GM21526 (cell line): ENCODE results near the gene RBM3.
"Not testable (repeated sequence)": the region's sequence is repeated elsewhere in the genome, so short reads cannot be mapped to it uniquely, and the experiment has no call there.

Experiments used
- ATAC-seq: cut with Tn5 transposase; IDR thresholded peaks from one replicate; pipeline ENCODE4 v1.9.1; 2021; ENCODE audit warnings: moderate library complexity; ENCODE audit not compliant: unreplicated experiment, low FRiP score

Gene RBM3

GRCh38 chrX:48574270-48575266 is at the start of gene RBM3:
Gene RBM3 (plus strand): TSS chrX:48574484. CDS start chrX:48575181, 697 bp downstream.
- ATAC-seq: peak; percentile 78

GRCh38 chrX:48525853-48526252 is 48.4 kb upstream of the RBM3 start:
- ATAC-seq: not testable (repeated sequence)

- no peak for ATAC-seq
These were observed 43.5 kb upstream of the RBM3 start for GRCh38 chrX:48530736-48531135.

- ATAC-seq: no peak
These were observed 42.8 kb upstream of the RBM3 start for GRCh38 chrX:48531358-48531959.

GRCh38 chrX:48532161-48532560 is 42.1 kb upstream of the RBM3 start:
- no peak for ATAC-seq

GRCh38 chrX:48533165-48533564 is 41.1 kb upstream of the RBM3 start:
- no peak for ATAC-seq

GRCh38 chrX:48538641-48539344 is 35.5 kb upstream of the RBM3 start:
- ATAC-seq: no peak

GRCh38 chrX:48539345-48540027 is 34.8 kb upstream of the RBM3 start, which contains the start of gene TBC1D25:
Gene TBC1D25 (plus strand): TSS chrX:48539714. CDS start chrX:48539798, 84 bp downstream.
- peak; percentile 79 for ATAC-seq

GRCh38 chrX:48540028-48540375 is 34.3 kb upstream of the RBM3 start:
- peak; percentile 36 for ATAC-seq

- ATAC-seq: no peak
These were observed 33.8 kb upstream of the RBM3 start for GRCh38 chrX:48540480-48540879.

- ATAC-seq: no peak
These were observed 33.0 kb upstream of the RBM3 start for GRCh38 chrX:48541140-48541814.

GRCh38 chrX:48548871-48549270 is 25.4 kb upstream of the RBM3 start:
- no peak for ATAC-seq

GRCh38 chrX:48555731-48556325 is 18.5 kb upstream of the RBM3 start:
- not testable (repeated sequence) for ATAC-seq

GRCh38 chrX:48558271-48558670 is 16.0 kb upstream of the RBM3 start:
- ATAC-seq: no peak

- ATAC-seq: no peak
These were observed 14.6 kb upstream of the RBM3 start for GRCh38 chrX:48559636-48560035.

GRCh38 chrX:48560056-48560455 is 14.2 kb upstream of the RBM3 start:
- no peak for ATAC-seq

GRCh38 chrX:48560681-48561080 is 13.6 kb upstream of the RBM3 start:
- ATAC-seq: no peak

- ATAC-seq: no peak
These were observed 4.3 kb upstream of the RBM3 start for GRCh38 chrX:48569958-48570357.

- ATAC-seq: peak; percentile 8
These were observed 504 bp upstream of the RBM3 start for GRCh38 chrX:48573690-48574269.
